ENCODE measurements around the gene LENG9.

GRCh38 chr19:54457773-54458647 is 5.6 kb downstream of the LENG9 start:
- TF ChIP-seq CTCF (IDR thresholded peaks at IDR 0.05) = no peak
- TF ChIP-seq POLR2A (IDR thresholded peaks at IDR 0.05) = no peak

Data from testis (tissue), 2 donors.